ENCODE data around the gene CELF2.

CELF2 gene

DNA sequence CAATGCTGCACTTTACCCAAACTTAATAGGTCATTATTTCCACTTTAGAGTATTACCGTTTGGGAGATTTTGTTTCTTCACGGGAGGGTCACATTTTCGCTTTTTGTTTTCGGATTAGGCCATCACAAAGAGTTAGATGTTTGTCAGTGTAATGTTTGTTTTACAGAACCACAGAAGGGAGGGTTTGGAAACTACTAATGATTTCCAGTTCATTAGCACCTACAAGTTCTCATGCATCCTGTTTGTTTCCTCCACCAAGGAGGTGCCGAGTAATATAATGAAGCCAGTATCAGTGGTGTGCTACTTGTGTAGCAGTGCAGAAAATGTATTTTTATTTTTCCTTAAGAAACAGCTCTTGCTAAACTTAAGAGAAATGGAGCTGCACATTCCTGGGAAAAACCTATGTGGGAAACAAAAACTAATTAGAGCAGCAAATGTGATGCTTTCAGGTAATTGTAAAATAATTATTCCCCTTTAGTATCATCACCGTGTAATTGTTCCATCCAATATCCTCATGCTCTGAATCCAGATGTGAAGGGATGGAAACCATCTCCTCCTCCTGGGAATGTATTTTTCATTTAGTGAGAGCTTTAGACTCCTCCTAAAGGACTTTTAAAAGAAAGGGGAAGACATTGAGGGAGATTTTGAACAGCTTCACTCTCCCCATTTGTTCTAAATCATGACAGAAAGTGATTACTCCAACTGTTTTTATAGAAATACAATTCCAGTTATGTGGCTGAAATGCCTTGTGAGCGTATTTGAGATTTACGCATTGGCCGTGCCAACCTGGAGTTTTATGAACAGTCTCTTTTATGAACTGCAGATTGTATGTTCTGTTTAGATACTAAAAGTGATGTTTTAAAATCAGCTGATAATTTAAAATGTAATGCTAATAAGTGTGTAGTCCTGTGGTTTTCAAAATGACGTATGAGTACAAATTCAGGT is 5.6 kb downstream of the CELF2 start:
- no peak for DNase-seq

DNA sequence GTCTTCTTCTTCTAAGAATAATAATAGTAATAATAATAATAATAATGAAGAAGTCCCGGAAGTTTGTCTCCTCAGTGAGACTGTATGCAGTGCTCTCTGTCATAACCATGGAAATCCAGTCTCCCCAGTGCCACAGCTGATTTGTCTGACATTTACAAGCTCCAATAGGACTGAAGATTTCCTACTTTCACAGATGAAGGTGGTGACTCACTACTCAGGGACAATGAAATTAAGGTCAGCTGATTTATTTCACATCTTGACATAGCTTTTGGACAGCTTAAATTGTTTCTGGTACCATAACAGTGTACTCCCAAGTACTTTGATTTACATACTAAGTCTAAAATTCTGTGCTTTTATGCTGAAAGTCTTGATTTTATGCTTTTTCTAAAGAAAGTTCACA is 6.9 kb downstream of the CELF2 start:
- DNase-seq, result no peak

DNA sequence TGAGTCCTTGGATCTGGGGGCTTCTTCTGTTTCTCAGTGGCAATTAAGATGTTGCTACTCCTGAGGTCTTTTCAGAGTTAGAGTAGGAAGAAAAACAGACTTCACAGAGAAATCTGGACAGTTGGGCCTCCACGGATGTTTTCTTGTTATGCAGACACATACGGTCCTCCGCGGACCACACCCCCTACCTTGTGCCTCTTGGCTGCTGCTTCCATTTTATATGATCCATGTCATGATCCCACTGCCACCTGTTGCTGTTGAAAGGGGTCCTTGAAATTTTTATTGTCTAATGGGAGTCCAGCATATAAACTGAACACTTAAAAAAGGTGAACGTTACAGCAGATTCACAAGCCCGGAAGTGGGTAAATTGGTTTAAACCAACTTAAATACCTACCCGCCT is 8.3 kb downstream of the CELF2 start:
- no peak for DNase-seq

DNA sequence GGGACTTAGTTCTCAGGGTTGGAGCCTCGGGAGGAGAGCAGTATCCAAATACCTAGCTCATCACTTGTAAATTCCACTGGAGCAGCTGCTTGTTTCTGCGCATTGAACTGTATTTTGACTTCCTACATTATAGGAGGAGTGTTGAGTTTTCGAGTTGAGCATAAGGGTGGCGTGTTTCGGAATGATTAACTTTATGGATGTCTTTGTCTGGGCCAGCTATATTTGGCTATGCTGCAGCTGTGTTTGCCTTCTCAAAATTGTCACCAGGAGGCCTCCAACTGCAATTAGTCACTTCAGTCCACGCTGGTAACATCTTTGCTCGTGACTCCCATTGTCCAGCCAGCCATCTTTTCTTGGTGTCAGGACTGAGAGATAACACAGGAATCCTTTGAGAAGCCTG is 9.1 kb downstream of the CELF2 start:
- no peak for DNase-seq

DNA sequence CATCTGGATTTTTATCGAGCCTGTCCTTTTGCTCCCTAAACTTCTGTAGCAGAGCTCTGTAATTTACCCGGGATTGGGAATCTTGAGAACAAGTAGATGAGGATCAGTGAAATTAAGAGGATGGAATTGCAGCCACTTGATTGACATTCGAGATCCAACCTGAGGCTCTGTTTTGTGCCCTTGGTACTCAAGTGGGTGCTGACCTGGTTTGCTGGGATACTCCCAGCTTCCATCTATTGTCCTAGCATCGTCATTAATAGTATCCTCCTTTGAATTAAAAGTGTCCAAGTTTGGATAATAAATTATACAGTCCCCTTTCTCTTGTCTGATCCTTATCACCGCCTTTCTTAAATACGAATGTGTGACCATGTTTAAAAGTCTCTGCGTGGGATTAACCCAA is 17.1 kb downstream of the CELF2 start:
- no peak for DNase-seq

DNA sequence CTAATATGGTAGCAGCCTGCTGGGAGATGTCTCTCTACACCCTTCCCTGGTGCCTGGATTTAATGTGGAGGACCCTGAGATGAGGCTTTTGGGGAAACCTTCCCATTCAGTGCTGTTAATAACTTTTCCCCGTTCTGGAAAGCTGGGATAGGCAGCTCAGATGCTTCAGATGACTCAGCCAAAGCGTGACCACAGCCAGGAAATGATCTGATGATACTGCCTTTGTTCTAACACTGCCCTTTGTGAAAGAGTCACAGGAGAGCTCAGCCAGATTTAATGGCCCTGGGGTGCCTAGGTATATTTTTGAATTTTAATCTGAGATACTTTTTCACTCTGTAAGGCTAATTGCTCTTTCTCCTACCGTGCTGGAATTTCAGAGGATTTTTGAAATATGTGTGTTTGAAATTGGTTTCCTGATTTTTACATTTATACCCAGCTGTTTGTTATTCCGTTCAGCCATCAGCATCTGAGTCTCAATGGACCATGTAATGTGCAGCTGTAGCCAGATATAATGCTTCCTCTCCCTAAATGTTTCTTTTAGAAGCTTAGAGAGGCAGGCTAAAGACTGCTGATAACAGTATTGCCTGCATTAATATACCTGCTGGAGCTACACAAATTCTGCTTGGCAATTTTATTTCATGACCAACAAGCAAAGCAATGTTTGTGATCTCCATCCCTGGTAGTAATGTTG is 17.8 kb downstream of the CELF2 start:
- DNase-seq, result no peak

DNA sequence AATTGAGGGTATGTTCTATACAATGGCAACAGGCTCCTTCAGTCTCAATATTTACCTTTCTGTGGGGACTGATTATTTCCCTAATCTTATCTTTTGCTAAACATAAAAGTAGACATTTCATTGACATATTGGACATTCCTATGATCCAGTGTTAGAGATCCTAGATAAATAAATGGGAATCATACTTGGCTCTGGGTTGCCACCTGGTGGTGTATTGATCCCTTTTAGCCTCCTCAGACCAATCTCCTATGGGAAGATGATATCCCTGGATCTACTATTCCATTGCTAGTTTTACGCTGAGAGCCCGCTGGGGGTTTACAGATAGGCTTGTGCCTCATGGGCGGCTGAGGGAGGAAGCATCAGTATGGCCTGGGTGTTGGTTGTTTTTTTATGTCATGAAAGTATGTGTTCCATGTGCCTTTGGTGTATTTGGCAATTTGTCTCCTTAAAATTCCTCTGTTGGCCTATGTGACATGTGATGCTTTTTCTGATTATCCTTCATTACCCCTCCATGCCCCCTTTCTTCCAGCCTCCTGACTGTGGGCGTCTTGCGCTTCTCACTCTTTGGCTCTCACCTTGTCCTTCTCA is 18.8 kb downstream of the CELF2 start:
- DNase-seq, result peak; percentile 54

DNA sequence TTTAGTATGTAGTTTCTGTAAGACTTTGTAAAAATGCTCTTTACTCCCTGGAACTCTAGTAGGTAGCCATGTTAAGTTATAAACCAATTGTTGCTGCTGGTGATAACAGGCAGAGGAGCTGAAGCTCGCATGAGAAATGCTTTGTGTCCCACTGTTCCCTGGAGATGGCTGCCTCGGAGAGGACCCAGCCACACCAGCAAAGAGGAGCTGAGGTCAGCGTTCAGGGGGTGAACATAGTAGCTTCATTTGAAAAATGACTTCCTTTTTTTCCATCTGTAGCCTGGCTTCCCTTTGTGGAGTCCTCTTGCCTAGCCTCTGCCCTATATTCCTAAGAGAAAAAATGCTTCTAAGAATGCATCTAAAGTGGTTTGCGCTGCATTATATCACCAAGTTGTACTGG is 20.3 kb downstream of the CELF2 start:
- DNase-seq, result no peak

DNA sequence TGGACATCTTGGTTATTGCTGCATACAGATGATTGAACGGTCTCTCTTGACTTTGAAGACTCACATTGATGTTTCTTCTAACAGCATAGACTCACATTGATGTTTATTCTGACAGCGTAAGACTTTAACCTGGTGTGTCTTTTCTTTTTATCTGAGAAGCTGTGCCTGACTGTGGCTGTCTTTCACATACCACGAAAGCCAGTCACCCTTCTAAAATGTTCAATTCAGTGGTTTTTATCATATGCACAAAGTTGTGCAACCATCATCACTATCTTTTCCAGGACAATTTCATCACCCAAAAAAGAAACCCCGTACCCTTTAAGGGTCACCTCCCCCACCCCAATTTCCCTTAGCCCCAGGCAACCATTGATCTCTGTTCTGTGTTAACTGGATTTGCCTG is 24.7 kb downstream of the CELF2 start:
- DNase-seq, result no peak

DNA sequence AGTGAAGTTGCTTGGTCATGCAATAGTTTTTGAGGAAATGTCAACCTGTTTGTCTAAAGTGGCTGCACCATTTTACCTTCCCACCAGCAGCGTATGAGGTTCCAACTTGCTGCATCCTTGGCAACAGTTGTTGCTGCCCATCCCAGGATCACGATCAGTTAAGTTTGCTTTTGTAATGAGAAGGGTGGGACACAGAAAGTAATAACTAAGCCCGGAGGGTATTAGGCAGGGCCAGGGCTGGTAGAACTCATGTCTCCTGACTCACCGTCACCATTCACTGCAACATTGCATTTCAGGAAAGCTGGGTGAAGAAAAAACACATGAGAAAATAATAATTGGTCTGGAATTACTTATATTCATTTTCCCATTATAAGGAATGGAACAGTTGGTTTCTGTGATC is 25.4 kb downstream of the CELF2 start:
- DNase-seq, result no peak

DNA sequence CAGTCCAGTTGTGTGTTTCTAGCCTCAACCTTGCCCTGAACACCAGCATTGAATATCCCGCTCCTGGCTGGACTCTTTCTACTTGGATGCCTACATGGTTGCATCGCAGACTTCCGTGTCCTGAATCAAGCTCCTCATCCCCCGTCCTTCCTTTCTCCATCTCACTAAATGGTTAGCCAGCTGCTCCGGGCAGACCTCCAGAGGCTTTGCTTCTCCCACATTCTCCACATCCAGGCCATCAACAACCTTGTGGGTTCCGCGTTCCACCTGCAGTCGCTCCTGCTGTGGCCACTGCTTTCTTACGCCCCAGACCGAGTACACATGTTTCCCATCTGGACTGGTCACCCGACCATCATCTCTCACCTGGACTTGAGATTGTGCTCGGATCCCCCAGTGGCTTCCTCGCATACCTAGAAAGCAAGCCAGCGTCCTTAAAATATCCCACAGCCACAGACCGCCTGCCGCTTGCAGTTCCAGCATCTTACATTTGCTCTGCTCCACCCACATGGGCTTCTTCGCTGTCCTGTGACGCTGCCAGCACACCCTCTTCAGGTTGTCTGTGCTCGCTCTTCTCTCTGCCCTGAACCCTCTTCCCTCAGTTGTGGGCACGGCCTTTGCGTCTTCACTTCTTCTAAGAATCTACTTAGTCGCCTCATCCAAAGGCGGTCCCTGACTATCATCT is 25.9 kb downstream of the CELF2 start:
- no peak for DNase-seq

DNA sequence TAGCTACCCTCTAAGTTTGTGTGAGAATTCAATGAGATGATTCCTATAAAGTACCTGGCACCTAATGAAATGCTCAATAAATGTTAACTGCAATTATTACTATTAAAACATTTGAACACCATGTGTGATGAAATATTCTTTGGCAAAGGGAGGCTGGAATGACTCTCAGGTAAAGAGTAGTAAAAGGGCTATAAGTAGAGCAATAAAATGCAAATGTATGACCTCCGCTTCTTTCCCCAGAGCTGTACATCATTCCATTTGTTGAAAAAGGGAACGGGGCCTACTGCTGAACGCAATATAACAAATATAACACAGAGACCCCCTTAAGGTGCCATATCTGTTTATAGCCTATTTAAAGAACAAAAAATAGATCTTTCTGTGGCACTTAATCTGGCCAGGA is 27.8 kb downstream of the CELF2 start:
- DNase-seq, result no peak

DNA sequence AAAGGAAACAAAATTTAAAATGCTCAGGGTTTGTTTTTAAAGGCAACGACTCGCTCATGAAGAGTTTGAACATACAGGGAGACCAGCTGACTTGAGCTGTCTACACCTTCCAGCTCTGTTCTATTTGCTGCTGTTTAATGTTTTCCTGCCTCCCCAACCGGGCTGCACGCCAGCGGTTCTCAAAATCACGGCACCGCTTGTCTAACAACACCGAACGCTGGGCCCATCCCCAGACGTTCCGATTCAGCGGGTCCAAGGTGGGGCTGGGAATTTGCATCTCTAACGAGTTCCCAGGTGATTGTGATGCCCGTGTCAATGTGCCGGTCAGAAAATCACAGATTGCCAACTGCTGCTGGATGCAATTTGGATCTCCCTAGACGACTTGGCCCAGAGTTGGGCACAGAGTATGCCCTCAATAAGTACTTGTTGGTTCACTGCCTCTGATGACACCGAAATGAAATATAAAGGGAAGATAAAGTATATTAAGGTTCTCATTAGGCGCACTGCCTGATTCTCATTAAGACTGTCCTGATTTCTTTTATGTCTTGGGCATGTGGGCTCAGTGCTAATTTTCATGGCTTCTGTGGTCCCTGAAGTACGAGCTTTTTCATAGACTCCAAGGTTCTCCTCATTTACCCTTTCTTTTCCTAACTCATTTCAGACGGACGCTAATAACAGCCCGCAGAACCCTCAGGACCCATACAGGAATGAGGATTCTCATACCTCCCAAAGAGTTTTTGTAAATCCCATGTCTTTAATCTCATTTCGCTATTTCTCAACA is 28.5 kb downstream of the CELF2 start:
- no peak for DNase-seq

DNA sequence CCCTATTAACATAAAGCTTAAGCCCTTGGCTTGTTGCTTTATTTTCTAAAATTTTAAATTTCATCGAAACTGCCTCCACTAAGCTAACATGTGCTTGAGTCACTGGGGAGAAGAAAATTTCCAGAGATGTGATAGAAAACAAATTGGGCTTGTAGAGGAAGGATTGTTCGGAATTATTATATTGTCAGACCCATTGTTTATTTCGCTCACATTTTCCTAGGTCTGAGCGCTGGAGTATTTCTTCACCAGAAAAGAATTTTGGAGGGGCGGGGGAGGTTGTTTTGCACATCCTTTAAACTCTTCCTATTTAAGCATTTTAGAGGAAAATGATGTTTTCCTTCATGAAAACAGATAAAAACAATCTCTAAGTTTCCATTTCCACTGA is 29.1 kb downstream of the CELF2 start:
- no peak for DNase-seq

DNA sequence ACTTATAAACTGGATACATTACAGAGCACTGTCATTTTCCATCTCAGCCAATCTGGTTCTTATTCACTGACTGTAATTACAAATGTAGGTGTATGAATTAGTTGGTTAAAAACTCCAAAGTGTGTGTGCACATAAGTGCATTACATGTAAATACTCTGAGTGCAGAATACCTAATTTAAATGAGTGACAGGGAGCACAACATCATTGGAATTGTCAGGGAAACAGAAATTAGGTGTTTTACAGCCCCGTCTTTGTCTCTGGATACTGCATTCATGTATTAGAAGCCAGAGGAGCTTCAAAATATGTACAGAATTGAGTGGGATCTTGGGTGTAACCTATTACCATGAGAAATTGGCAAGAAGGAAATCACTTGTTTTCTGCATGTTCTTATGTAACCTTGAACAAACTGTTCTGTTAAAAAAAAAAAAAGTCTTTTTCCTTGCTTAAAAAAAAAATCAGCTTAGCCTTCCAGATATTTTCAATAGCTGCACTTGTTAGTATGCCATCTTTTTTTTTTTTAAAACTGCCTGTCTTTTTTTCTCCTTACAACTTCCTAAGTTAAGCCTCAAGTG is 31.1 kb downstream of the CELF2 start:
- DNase-seq, result no peak

DNA sequence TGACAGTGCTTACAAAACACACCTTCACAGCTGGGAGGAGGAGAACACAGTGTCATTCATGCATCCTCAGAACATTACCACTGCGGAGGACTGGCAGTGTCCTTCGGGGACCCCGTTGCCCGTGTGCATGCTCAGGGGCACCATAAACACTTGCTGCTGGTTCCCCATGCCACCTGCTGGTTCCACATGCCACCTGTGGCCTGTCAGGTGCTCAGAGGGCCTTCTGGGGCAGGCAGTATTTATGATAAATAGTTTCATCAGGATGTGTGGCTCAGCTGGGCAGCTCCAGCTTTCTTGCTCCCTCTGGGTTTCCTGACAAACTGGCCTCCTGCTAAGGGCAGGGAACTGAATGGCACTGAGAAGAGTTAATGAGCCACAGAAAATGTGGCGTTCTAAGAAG is 32.1 kb downstream of the CELF2 start:
- no peak for DNase-seq

DNA sequence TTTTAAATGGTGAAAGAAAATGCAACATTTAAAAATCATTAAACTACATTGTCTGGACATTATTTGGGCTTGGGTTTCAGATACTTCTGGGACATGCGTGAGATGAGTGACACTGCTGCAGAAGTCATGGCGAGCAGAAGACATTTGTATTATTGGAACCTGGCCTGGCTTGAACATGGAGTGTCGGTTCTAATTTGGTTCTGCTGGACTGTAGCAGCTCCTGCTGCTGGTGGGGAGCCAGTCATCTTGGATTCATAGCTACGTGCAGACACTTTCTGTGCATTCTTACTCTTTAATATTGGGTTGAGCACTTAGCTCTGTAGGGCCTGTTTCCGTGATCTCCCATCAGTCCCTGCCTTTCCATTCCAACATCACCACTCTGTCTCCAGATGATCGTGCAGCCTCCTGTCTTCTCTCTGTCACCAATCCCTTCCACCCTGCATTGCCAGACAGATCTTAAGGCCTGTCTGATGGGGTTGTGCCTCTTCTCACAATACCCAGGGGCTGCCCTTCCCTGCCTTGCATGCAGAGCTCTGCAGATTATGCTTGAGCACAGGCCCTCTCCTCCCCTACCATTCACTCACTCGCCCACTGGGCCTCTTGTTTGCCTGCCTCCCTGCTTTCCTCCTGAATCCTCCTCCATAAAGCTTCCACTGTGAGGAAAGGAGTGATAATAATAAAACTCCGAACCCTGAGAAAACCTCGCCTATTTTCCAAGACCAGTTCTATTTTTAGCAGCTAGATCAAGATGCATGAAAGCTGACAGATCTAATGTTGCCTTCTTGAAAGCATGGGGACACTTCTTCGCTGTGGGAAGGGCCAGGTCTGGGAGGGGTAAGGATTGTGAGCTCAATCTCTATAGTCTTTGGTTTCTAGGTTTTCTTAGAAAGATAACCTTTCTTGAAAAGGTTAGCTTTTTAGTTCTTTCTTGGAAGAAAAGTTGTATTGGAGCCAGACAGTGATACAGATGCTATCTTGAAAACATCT is 32.9 kb downstream of the CELF2 start:
- no peak for DNase-seq

DNA sequence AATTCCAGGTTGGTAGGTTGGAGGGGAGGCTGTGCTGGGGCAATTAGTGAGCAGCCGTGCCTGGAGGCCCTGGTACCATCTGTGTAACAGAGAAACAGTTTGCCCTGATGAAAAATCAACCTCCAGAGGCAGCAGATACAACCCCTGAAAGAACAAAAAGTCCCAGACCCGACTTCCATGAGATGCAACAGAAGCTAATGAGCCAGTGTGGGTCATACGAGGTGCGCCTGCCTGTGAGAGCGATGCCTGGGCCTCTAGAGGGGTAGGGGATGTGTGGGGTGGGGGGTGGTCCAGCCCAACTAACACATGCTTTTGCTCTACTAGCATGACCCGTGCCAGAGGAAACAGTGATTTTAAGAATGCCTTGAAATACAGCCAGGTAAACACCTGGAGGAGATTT is 39.3 kb downstream of the CELF2 start:
- DNase-seq, result no peak

DNA sequence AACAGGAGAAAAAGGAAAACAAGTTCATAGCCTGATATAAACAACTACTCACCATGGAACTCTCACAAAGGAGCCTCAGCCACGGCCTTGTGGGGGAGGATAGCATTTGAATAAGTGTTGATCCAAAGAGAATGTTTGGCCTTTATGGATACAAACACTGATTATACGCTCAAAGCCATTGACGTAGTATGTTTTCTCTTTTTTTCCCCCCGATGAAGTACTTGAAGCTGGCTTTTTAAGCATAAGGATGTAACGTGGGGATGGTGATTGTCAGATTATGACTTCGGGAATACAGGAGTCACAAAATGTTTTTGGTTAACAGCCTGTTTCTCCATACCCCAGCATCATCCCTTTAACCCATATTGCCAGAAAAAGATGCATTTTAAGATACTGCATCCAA is 39.8 kb downstream of the CELF2 start:
- no peak for DNase-seq

DNA sequence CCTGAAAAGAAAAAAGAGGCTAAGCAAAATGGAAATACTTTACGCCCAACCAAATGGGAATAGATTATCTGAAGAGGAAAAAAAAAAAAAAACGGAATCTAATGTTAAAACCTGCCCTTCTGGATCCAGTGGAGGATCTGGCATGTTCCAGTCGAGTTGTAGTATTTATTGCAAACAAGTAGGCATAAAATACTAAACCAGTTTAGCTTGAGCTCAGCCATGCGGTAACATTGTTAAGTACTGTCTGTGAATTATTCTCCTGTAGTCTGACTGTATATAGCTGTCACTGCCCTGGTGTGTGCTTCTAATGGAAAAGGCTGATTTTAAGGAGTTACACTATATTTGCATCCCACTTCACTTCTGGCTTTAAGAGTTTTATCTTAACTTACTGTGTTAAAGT is 40.3 kb downstream of the CELF2 start:
- no peak for DNase-seq

DNA sequence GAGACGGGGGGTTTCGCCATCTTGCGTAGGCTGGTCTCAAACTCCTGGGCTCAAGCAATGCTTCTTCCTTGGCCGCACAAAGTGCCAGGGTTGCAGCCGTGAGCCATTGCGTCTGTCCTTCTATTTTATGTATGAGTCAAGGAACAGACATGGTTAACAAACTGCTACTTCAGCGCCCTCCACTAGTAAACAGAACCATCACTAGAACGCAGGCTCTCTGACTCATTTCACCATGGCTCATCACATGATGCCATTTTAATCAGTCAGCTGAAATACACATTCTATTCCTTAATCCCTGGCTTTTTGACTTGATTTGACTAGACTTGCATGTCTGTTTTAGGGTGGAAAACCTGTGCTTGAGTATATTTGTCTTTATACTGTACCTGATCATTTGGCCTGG is 41.3 kb downstream of the CELF2 start:
- DNase-seq, result no peak
